Occipital lobe (tissue), 2 donors: Measurements from ENCODE around the gene MISFA. TPM values are rescaled to one million over a fixed set of nuclear protein-coding genes. Genes with fewer than 3 reads are reported as not detected.
"Not testable (repeated sequence)": the region's sequence is repeated elsewhere in the genome, so short reads cannot be mapped to it uniquely, and the experiment has no call there.

ENCODE experiments used
- DNase-seq: peaks from one replicate; lab custom pipeline; 2025; lab: John Stamatoyannopoulos, UW
- total RNA-seq: library from RNA; depleted of rRNA; stranded (reverse); fragments of >200 nt; gene quantifications from one replicate; pipeline ENCODE4 v1.2.3, GENCODE V29; 2014

The MISFA gene
- 0.62 TPM for total RNA-seq

- no peak for DNase-seq
These were observed at the start of gene MISFA for GRCh38 chr11:18599739-18600230. TSS of gene MISFA (plus strand) at chr11:18599789. CDS start at chr11:18599929, 140 bp downstream.

GRCh38 chr11:18563090-18563730 is 36.4 kb upstream of the MISFA start:
- DNase-seq, result no peak

DNA sequence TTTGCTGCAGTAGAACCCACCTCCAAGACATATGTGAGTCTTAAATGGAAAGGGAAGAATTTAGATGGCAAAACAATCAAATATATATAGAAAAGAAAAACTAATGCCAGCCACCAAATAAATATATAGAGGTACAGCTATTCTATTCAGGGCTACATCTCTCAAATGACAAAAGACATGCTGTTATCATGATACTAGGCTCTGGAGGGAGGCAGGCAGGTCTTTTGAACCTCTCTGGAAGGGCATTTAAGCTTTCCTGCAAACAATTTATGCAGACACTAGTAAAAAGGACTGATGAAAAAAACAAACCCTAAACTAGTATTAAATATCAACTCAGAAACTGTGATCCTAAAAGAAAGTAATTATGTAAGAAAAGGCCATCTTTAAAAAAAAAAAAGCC is 35.4 kb upstream of the MISFA start:
- no peak for DNase-seq

GRCh38 chr11:18566406-18566805 is 33.2 kb upstream of the MISFA start:
- DNase-seq, result no peak

DNA sequence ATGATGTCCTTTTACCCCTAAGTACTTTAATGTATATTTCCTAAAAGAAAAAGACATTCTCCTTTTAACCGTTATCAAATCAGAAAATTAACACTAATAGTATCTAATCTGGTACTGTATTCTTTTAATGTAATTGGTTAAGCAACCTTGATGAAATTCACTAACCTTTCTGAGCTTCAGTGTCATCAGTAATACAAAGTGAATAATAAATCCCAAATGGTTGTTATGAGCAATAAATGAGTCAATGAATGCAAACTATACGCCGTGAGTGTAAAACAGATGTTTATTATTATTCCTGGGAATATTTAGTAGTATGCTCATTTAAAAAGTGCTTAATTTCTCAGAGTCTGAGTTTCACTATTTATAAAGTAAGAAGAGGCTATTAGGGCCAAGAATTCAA is 32.5 kb upstream of the MISFA start:
- DNase-seq, result no peak

DNA sequence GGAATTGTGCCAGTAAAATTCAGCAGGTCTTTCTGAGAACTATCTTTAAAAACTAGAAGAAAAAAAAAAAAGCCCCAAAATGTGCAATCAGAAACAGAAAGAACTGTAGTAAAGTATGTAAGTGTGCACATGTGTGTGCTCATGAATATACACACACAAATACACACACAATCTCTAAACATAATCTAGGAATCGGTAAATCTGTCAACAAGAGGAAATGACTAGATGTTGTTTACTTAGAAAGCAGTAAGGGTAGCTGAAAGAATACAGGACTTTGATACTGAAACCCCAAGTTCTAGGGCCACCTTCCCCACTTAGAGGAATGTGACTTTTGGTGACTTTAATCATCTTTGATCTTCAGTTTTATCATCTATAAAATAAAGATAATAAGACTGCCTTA is 24.2 kb upstream of the MISFA start:
- DNase-seq, result no peak

DNA sequence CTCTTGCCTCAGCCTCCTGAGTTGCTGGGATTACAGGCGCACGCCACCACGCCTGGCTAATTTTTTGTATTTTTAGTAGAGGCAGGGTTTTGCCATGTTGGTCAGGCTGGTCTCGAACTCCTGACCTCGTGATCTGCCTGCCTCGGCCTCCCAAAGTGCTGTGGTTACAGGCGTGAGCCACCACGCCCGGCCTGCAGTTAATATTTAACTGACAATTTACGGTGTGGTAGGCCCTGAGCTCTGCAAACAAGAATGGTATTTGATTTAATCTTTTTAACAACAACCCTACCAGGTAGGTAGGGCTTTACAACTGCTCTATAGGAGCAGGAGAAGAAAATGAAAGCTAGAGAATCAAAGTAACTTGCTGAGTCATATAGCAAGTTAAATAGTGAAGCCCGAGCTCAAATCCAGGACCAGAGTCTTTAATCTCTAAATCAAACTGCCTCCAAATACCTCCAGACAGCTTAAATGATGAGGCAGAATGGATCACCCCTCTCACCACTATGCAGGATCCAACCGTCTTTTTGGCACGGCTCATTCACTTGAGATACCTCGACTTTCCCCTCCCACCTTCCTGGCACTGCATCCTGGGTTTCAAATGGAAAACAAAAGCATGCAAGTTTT is 20.5 kb upstream of the MISFA start:
- no peak for DNase-seq

DNA sequence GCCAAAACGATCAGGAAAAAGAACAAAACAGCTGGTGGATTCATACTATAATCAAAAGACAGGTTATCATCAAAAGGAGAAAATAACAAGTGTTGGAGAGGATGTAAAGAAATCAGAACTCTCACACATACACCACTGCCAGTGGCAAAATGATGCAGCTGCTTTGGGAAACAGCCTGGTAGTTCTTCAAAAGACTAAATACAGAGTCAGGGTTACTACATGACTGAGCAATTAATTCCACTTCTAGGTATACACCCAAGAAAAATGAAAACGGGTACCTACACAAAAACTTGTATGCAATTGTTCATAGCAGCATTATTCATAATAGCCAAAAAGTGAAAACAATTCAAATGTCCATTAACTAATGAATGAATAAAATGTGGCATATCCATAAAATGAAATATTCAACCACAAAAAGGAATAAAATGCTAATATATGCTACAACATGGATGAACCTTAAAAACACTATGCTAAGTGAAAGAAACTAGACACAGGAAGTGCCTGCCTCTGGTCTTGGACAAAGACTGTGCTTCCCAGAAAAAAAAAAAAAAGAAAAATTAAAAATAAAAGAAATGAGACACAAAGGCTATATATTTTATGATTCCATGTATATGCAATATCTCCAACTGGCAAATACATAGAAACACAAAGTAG is 19.3 kb upstream of the MISFA start:
- DNase-seq, result no peak

DNA sequence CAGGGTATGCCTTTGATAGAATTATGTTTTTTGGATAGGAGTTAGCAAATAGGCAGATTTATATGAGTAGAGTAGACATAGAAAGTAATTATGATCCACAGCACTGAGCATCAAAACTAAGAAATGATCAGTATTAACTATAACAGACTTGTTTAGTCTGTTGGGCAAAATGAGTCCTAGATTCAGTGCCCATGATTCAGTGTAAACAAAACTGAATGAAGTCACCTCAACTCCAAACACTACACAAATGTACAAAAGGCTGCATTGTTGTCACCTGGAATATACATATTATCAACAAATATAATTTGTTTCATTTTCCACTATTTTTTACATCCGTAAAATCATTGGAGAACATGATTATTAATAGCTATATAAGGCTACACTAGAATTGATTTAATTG is 17.8 kb upstream of the MISFA start:
- DNase-seq, result no peak

GRCh38 chr11:18588297-18589252 is 11.0 kb upstream of the MISFA start, which contains the start of gene UEVLD:
TSS of gene UEVLD (minus strand) at chr11:18588734. CDS start at chr11:18588654, 80 bp downstream.
- peak; percentile 89 for DNase-seq

DNA sequence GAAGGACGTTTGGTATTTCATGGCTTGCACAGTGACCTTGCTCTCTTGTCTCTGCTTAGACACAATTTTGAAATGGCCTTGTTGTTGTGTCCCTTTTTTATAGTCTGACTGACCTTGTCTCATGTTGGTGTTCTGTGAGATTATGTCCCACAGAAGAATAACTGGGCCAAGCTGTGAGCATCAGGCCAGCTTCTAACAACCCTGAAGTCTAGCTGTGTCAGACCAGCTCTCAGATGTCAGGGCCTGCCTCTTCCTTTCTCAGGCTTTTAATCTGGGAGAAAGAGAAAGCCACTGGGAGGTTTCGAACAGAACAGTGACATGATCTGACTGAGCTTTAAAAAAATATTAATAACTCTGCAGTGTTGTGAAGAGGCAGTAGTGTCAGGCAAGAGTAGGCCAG is 9.0 kb upstream of the MISFA start:
- DNase-seq, result no peak

GRCh38 chr11:18594088-18594487 is 5.5 kb upstream of the MISFA start:
- DNase-seq, result not testable (repeated sequence)

DNA sequence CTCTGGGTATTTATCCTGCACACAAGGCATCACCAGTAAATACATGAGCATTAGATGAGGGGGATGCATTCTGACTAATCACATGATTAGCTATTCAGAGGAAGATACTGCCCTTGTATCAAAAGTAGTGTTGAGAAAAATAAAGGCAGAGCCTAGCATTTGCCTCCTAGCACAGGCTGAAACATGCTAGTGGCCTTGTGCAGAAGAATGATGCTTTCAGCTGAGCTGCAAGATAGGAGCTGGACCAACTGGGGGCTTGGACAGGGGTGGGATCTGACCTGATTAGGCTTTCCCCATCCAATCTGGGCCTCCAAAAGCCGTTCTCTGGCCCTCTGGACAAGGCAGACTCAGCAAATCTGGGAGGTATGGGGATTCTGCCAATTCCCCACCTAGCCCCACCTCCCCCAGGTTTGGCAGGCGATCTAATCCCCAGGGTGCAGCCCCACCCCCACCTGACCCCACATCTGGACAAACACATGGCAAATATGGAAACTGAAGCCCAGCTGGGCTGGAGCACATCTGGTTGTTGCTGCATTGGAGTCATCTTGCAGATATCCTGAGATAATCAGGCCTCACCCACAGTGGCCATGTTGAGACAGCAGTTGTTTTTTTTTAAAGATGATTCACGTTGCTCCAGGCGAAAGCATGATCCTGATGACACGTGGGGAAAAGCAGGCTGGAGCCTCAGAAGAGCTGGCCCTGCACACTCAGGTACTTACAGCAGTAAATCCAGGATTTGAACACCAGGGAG is 4.4 kb upstream of the MISFA start:
- DNase-seq, result no peak

DNA sequence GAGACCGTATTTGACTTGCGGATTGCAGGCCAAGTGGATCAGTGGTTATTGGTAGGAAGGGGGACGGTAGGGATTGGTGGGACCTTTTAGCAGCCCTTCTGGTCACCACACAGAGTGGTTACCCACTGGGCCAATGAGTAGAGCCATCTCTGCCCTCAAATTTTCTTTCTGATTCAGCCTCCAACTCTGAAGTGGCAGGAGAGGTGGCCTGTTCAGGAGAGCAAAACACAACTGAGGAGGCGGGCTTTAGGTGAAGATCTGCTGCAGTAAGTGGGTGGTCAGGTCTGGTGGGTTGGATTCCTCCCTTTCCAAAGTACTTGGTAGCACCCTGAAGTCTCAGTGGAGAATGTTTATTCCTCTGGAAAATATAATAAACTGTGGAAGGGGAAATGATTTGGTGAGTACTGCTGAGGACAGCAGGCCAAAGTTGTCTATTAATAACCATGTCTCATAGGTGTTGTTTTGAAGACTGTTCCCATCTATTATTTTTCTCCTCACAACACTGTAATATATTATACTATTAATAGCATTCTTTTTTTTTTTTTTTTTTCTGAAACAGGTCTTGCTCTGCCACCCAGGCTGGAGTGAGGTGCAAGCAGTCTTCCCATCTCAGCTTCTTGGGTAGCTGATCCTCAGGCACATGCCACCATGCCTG is 1.5 kb downstream of the MISFA start:
- no peak for DNase-seq

GRCh38 chr11:18608376-18608775 is 8.8 kb downstream of the MISFA start:
- DNase-seq, result no peak

DNA sequence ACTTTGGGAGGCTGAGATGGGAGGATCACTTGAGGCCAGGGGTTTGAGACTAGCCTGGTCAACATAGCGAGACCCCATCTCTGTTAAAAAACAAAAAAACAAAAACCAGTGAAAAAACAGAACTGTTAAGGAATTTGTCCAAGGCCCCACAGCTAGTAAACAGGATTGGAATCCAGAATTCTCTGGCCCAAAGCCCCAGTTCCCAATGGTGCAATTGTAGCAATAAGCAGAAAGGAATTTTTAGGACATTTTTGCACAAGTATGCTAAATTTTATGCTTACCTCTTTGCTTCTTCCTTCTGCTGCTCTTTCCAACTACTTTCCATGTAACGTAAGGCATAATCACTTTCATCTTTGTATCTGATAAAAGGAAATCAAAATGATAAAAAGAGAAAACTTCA is 11.6 kb downstream of the MISFA start:
- DNase-seq, result no peak

DNA sequence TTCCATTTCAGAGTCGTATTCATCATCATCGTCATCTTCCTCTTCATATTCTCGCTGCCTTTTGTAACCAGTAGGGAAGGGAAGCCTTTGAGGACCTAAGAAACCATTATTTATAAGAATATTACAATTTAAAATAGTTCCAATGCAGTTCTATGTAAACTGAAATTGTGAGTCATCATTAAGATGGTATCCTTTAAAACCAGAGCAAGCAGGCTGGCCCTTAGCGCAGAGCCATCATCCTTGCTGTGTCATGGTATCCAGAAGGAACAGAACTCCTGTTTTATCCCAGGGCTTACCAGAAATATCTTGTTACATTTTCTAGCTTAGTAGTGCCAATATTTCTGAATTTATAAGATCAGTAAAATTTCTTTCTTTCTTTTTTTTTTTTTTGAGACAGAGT is 12.8 kb downstream of the MISFA start:
- no peak for DNase-seq

GRCh38 chr11:18614667-18615066 is 15.1 kb downstream of the MISFA start:
- DNase-seq, result no peak

DNA sequence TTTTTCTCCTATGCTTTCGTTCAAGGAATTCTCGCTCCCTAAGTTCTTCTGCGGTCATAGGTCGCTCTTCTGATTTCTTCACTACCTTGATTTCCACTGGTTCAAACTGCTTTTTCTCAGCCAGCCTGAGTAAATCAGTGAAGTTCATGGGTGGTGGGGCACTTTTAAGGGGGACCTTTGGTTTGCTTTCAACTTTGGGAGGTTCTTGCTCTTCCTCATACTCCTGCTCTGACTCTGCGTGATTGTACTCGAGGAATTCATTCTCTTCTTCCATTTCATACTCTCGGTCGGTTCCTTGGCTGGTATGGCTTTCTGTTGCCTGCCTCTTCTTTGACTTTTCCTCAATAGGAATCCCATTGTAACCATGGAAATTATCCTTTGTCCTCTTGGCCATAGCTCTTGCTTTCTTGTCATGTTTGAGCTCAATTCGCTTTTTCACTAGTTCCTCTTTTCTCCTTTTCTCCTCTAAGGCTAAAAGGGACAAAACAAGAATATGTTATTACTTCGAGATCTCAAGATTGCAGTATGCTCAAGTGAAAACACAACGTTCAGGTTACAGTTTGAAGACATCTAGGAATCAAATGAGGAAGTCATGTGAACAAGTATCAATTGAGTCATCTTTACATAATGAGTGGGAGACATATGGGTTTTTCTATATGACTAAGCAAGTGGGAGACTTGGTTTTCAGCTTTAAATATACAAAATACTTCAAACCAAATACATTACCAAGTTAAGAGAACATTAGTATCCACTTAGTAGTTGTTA is 16.2 kb downstream of the MISFA start:
- no peak for DNase-seq
